ENCODE data around the gene ZDHHC11B.
"Not testable (repeated sequence)": the region's sequence is repeated elsewhere in the genome, so short reads cannot be mapped to it uniquely, and the experiment has no call there.

ZDHHC11B gene

DNA sequence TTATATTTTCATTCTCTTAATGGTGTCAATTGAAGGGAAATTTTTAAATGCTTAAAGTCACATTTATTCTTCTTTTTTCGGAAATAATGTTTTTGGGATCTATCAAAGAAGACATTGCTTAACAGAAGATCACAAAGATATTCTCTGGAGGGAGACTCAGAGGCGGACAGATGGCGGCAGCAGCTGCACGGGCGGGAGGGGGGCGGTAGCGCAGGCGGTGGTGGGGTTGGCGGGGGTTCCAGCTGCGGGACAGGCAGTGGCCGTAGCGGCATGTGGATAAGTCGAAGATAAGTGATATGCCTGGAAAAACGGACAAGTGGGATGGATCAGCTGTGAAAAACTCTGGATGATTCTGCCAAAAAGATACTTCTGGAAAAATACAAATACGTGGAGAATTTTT, 31.6 kb upstream of the ZDHHC11B start:
- no peak for DNase-seq
- Histone ChIP-seq H3K4me1 (no peaks in the 10 kb centered on the region), H3K4me3 (no peak overlapping the region), H3K9me3 (peaks cover 0 to 6% (median 4%) of the 10 kb centered on the region in 3 donors), H3K27ac (no peak overlapping the region), H3K36me3 (no peaks in the 10 kb centered on the region), H3K27me3 (no peaks in the 10 kb centered on the region)
- intact Hi-C loops (cut with DNase I; ENCODE audit: low total_unique reads), result no loop called here
- no peak for TF ChIP-seq CTCF (IDR thresholded peaks at IDR 0.05)

- Histone ChIP-seq H3K36me3 (no peaks in the 10 kb centered on the region), H3K4me1 (no peaks in the 10 kb centered on the region), H3K27ac (no peak overlapping the region), H3K4me3 (no peak overlapping the region), H3K27me3 (no peaks in the 10 kb centered on the region), H3K9me3 (peaks cover 0 to 6% (median 4%) of the 10 kb centered on the region in 3 donors)
- intact Hi-C loops (cut with DNase I; ENCODE audit: low total_unique reads), result no loop called here
- TF ChIP-seq CTCF (IDR thresholded peaks at IDR 0.05), result no peak
- no peak for DNase-seq
Observed at GRCh38 chr5:815449-815848, 30.9 kb upstream of the ZDHHC11B start.

- H3K27ac ChIP-seq; H3K4me3 ChIP-seq; H3K27me3 ChIP-seq; DNase-seq; intact Hi-C loops (cut with DNase I; ENCODE audit: low total_unique reads); H3K36me3 ChIP-seq; H3K4me1 ChIP-seq; H3K9me3 ChIP-seq: not testable (repeated sequence)
Observed at GRCh38 chr5:813575-813974, 29.0 kb upstream of the ZDHHC11B start.

- DNase-seq; H3K9me3 ChIP-seq; intact Hi-C loops (cut with DNase I; ENCODE audit: low total_unique reads); H3K4me1 ChIP-seq; H3K27ac ChIP-seq; H3K4me3 ChIP-seq; H3K27me3 ChIP-seq; H3K36me3 ChIP-seq: not testable (repeated sequence)
Observed at GRCh38 chr5:811384-811783, 26.9 kb upstream of the ZDHHC11B start.

GRCh38 chr5:807719-808514, 23.4 kb upstream of the ZDHHC11B start:
- H3K9me3 ChIP-seq; H3K36me3 ChIP-seq; DNase-seq; intact Hi-C loops (cut with DNase I; ENCODE audit: low total_unique reads); H3K27me3 ChIP-seq; H3K4me1 ChIP-seq; H3K4me3 ChIP-seq; H3K27ac ChIP-seq: not testable (repeated sequence)

DNA sequence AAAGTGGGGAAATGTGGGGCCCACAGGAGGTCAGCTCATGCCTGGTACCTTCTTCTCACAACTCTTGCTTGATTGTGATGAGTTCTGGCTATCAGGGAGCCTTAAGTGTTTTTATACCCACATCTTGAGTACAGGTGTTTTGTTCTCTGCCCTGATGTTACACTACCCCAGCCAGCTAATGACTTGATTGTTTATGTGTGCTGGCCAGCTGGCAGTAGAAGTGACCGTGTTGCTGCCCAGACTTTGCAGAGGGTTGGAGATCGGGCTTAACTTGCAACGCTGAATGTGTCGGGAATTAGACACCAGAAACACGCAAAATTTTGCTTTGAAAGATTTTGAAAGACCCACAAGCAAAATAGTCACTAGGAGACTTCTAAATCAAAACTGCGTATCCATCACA, 16.9 kb upstream of the ZDHHC11B start:
- DNase-seq, result no peak
- intact Hi-C loops (cut with DNase I; ENCODE audit: low total_unique reads), result no loop called here
- Histone ChIP-seq H3K4me1 (no peaks in the 10 kb centered on the region), H3K27me3 (no peaks in the 10 kb centered on the region), H3K4me3 (no peak overlapping the region), H3K36me3 (no peaks in the 10 kb centered on the region), H3K9me3 (peaks cover 0 to 10% (median 4%) of the 10 kb centered on the region in 3 donors), H3K27ac (no peak overlapping the region)
- no peak for TF ChIP-seq CTCF (IDR thresholded peaks at IDR 0.05)

GRCh38 chr5:801055-801454, 16.5 kb upstream of the ZDHHC11B start:
- H3K27me3 ChIP-seq; H3K27ac ChIP-seq; DNase-seq; H3K36me3 ChIP-seq; intact Hi-C loops (cut with DNase I; ENCODE audit: low total_unique reads); H3K4me3 ChIP-seq; H3K4me1 ChIP-seq; H3K9me3 ChIP-seq: not testable (repeated sequence)

DNA sequence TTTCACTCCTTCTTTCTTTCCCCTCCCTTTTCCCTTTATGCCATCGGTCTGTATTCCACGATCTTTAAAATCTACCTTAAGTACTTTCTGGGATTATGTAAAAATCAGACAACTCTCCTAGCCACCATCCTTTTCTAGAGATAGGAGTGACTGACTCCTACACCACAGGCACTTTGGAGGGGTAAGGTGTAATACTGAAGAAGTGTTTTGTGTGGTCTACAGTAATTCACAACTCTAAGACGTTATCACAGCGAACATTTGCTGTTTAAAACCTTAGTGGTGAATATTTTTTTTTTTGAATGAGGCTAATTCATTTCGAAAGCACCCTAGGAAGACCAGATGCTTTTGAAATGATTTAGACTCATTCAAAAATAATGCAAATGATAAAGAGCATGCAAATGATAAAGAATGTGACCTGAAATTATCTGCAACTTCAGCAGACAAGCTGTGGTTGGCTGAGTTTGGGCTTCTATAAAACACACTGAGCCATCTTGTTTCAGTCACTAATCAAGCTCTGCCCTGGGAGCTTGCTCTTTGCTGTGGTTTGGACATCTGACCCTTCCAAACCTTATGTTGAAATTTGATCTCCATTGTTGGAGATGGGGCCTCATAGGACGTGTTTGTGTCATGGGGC, 14.1 kb upstream of the ZDHHC11B start:
- DNase-seq; H3K9me3 ChIP-seq; H3K27ac ChIP-seq; H3K4me3 ChIP-seq; H3K4me1 ChIP-seq; H3K27me3 ChIP-seq; intact Hi-C loops (cut with DNase I; ENCODE audit: low total_unique reads); H3K36me3 ChIP-seq: not testable (repeated sequence)

GRCh38 chr5:797986-798385, 13.5 kb upstream of the ZDHHC11B start:
- H3K36me3 ChIP-seq; H3K4me1 ChIP-seq; H3K9me3 ChIP-seq; H3K27me3 ChIP-seq; H3K4me3 ChIP-seq; H3K27ac ChIP-seq; intact Hi-C loops (cut with DNase I; ENCODE audit: low total_unique reads); DNase-seq: not testable (repeated sequence)

GRCh38 chr5:795873-796272, 11.3 kb upstream of the ZDHHC11B start:
- H3K4me3 ChIP-seq; H3K4me1 ChIP-seq; intact Hi-C loops (cut with DNase I; ENCODE audit: low total_unique reads); H3K36me3 ChIP-seq; DNase-seq; H3K27me3 ChIP-seq; H3K27ac ChIP-seq: not testable (repeated sequence)
- peaks cover 0 to 12% (median 0%) of the 10 kb centered on the region in 3 donors for H3K9me3 ChIP-seq

- H3K4me1 ChIP-seq; H3K27ac ChIP-seq; H3K4me3 ChIP-seq; DNase-seq; H3K27me3 ChIP-seq; intact Hi-C loops (cut with DNase I; ENCODE audit: low total_unique reads); H3K36me3 ChIP-seq: not testable (repeated sequence)
- peaks cover 0 to 12% (median 0%) of the 10 kb centered on the region in 3 donors for H3K9me3 ChIP-seq
Observed at GRCh38 chr5:794948-795347, 10.4 kb upstream of the ZDHHC11B start.

Measured in tibial artery (tissue), 4 donors.